H9 (cell line): Measurements from ENCODE around the gene TMPRSS7. TPM values are rescaled to one million over a fixed set of nuclear protein-coding genes. Genes with fewer than 3 reads are reported as not detected.

Experiments used
- DNase-seq: peaks from one replicate; pipeline ENCODE4 v3.0.0-alpha.2; 2017
- H2AFZ ChIP-seq: one replicate; pipeline ENCODE4 v1.6.1; 2013; ENCODE audit warnings: mild to moderate bottlenecking, low read length, control low read depth, moderate library complexity
- H2AK5ac ChIP-seq: 2 replicates; pipeline ENCODE4 v1.6.1; 2013; ENCODE audit warnings: low read length, control low read depth, mixed read lengths; ENCODE audit not compliant: insufficient read length
- H2BK120ac ChIP-seq: one replicate; pipeline ENCODE4 v1.6.1; 2013; ENCODE audit warnings: low read depth, mild to moderate bottlenecking, low read length, control low read depth, inconsistent platforms; ENCODE audit not compliant: poor library complexity, severe bottlenecking
- H2BK12ac ChIP-seq: 2 replicates; pipeline ENCODE4 v1.6.1; 2013; ENCODE audit warnings: low read length, control low read depth, mixed read lengths, low read depth; ENCODE audit not compliant: insufficient read length
- H2BK15ac ChIP-seq: 2 replicates; pipeline ENCODE4 v1.6.1; 2013; ENCODE audit warnings: low read depth, low read length, control low read depth
- H2BK20ac ChIP-seq: one replicate; pipeline ENCODE4 v1.6.1; 2013; ENCODE audit warnings: low read depth, mild to moderate bottlenecking, low read length, control low read depth, inconsistent platforms; ENCODE audit not compliant: poor library complexity, severe bottlenecking
- H2BK5ac ChIP-seq: 2 replicates; pipeline ENCODE4 v1.6.1; 2013; ENCODE audit warnings: low read length, control low read depth, mixed read lengths; ENCODE audit not compliant: insufficient read length
- H3K14ac ChIP-seq: 2 replicates; pipeline ENCODE4 v1.6.1; 2013; ENCODE audit warnings: low read length, control low read depth; ENCODE audit not compliant: insufficient read depth
- H3K18ac ChIP-seq: 2 replicates; pipeline ENCODE4 v1.6.1; 2013; ENCODE audit warnings: low read depth, mild to moderate bottlenecking, mixed read lengths, low read length, control low read depth; ENCODE audit not compliant: insufficient read length
- H3K23ac ChIP-seq: 2 replicates; pipeline ENCODE4 v1.6.1; 2013; ENCODE audit warnings: low read length, control low read depth, mixed read lengths, low read depth; ENCODE audit not compliant: insufficient read length
- H3K23me2 ChIP-seq: 2 replicates; pipeline ENCODE4 v1.6.1; 2013; ENCODE audit warnings: low read depth, mild to moderate bottlenecking, mixed read lengths, low read length, control low read depth; ENCODE audit not compliant: insufficient read length, poor library complexity, severe bottlenecking
- H3K27ac ChIP-seq: 2 replicates; pipeline ENCODE4 v1.5.1; 2013; ENCODE audit warnings: low read length, control low read depth, mixed read lengths, low read depth; ENCODE audit not compliant: insufficient read length
- H3K27me3 ChIP-seq: 2 replicates; pipeline ENCODE4 v1.6.1; 2013; ENCODE audit warnings: low read length, control low read depth, inconsistent platforms; ENCODE audit not compliant: insufficient read depth
- H3K4ac ChIP-seq: 2 replicates; pipeline ENCODE4 v1.6.1; 2013; ENCODE audit warnings: low read depth, mild to moderate bottlenecking, control low read depth, inconsistent platforms, low read length, moderate library complexity
- H3K4me1 ChIP-seq: 2 replicates; pipeline ENCODE4 v1.6.1; 2013; ENCODE audit warnings: low read length, control low read depth, inconsistent platforms; ENCODE audit not compliant: insufficient read depth
- H3K4me2 ChIP-seq: 2 replicates; pipeline ENCODE4 v1.6.1; 2013; ENCODE audit warnings: low read length, control low read depth, mixed read lengths; ENCODE audit not compliant: insufficient read length, insufficient read depth
- H3K56ac ChIP-seq: 2 replicates; pipeline ENCODE4 v1.6.1; 2013; ENCODE audit warnings: low read depth, mild to moderate bottlenecking, mixed read lengths, low read length, control low read depth; ENCODE audit not compliant: insufficient read length
- H3K79me1 ChIP-seq: 2 replicates; pipeline ENCODE4 v1.6.1; 2013; ENCODE audit warnings: low read depth, mild to moderate bottlenecking, moderate library complexity, low read length, control low read depth, inconsistent platforms; ENCODE audit not compliant: insufficient read depth, poor library complexity, severe bottlenecking
- H3K79me2 ChIP-seq: 2 replicates; pipeline ENCODE4 v1.6.1; 2013; ENCODE audit warnings: low read length, control low read depth, inconsistent platforms; ENCODE audit not compliant: insufficient read depth
- H3K9ac ChIP-seq: 2 replicates; pipeline ENCODE4 v1.6.1; 2013; ENCODE audit warnings: low read length, control low read depth, mixed read lengths; ENCODE audit not compliant: insufficient read length; ENCODE audit errors: extremely low read depth
- H3K9me3 ChIP-seq: one replicate; pipeline ENCODE4 v1.6.1; 2013; ENCODE audit warnings: low read depth, low read length, inconsistent platforms; ENCODE audit not compliant: control insufficient read depth
- H3T11ph ChIP-seq: one replicate; pipeline ENCODE4 v1.6.1; 2013; ENCODE audit warnings: mild to moderate bottlenecking, low read length, control low read depth, inconsistent platforms
- H4K20me1 ChIP-seq: one replicate; pipeline ENCODE4 v1.6.1; 2013; ENCODE audit not compliant: control insufficient read depth, insufficient read length, insufficient read depth
- H4K5ac ChIP-seq: 2 replicates; pipeline ENCODE4 v1.6.1; 2013; ENCODE audit warnings: low read depth, mild to moderate bottlenecking, mixed read lengths, low read length, control low read depth; ENCODE audit not compliant: insufficient read length
- H4K8ac ChIP-seq: replicated peaks from 2 replicates; pipeline ENCODE4 v1.6.1; 2013; ENCODE audit warnings: low read length, control low read depth, mixed read lengths, low read depth; ENCODE audit not compliant: insufficient read length
- H4K91ac ChIP-seq: 2 replicates; pipeline ENCODE4 v1.6.1; 2013; ENCODE audit warnings: low read depth, mild to moderate bottlenecking, moderate library complexity, mixed read lengths, low read length, control low read depth; ENCODE audit not compliant: insufficient read length
- H3K27ac Mint-ChIP-seq, 3 experiments: 2 replicates in 2 of 3; 3 replicates in 1 of 3; pipeline ENCODE4 v1.8.0; 2020 to 2021; ENCODE audit warnings: mixed read lengths in 3 of 3, mild to moderate bottlenecking in 1 of 3, moderate library complexity in 1 of 3
- H3K27me3 Mint-ChIP-seq: 2 replicates; pipeline ENCODE4 v1.8.0; 2021; ENCODE audit warnings: low read depth, mild to moderate bottlenecking, moderate library complexity, mixed read lengths
- H3K36me3 Mint-ChIP-seq, 3 experiments: 2 replicates in 2 of 3; 3 replicates in 1 of 3; pipeline ENCODE4 v1.8.0; 2020 to 2021; ENCODE audit warnings: low read depth in 3 of 3, mixed read lengths in 3 of 3; ENCODE audit not compliant: insufficient read depth in 1 of 3
- H3K4me1 Mint-ChIP-seq, 2 experiments: 2 replicates each; pipeline ENCODE4 v1.8.0; 2020; ENCODE audit warnings: mixed read lengths in 2 of 2
- H3K4me3 Mint-ChIP-seq, 2 experiments: 2 replicates in 1 of 2; 3 replicates in 1 of 2; pipeline ENCODE4 v1.8.0; 2020 to 2021; ENCODE audit warnings: mild to moderate bottlenecking in 2 of 2, mixed read lengths in 2 of 2, moderate library complexity in 1 of 2
- H3K9me3 Mint-ChIP-seq, 2 experiments: 2 replicates in 1 of 2; 3 replicates in 1 of 2; pipeline ENCODE4 v1.8.0; 2020; ENCODE audit warnings: mild to moderate bottlenecking in 2 of 2, mixed read lengths in 2 of 2, moderate library complexity in 1 of 2
- CTCF ChIP-seq: fragments of 200-600 bp; sonication (generic); conservative IDR thresholded peaks from 3 replicates; pipeline ENCODE4 v1.8.0; 2021; ENCODE audit warnings: antibody characterized with exemption, mild to moderate bottlenecking
- WGBS: extraction: QIAGEN DNeasy Blood & Tissue Kit; methylation state at CpG from one replicate; pipeline ENCODE4 v1.1.7; 2013; ENCODE audit warnings: missing lambda C conversion rate, low lambda C conversion rate, mixed read lengths; ENCODE audit not compliant: insufficient read length; ENCODE audit errors: extremely low coverage; 5-methylcytosine and 5-hydroxymethylcytosine counted together
- total RNA-seq: library from RNA; stranded (reverse); gene quantifications from 2 replicates; pipeline ENCODE4 v1.2.1, GENCODE V29; 2021

The TMPRSS7 gene
- total RNA-seq, 1 experiment from 2014 or later: not detected

GRCh38 chr3:112086875-112087524 lies 52.5 kb downstream of the TMPRSS7 start:
- Histone ChIP-seq H3K4me2 (peak overlapping the region; percentile 92), H4K5ac (no peak overlapping the region), H4K91ac (no peak overlapping the region), H3K4ac (no peak overlapping the region), H3K4me1 (peaks cover 3% of the 10 kb centered on the region; the same call in 1 of the 2 replicates), H2BK15ac (no peak overlapping the region), H2BK20ac (no peak overlapping the region), H3K23ac (no peak overlapping the region), H3K9me3 (no peaks in the 10 kb centered on the region), H3K27me3 (no peaks in the 10 kb centered on the region; the same call in 1 of the 2 replicates), H2BK12ac (no peak overlapping the region), H2BK5ac (no peak overlapping the region), H3T11ph (no peak overlapping the region), H3K79me1 (no peaks in the 10 kb centered on the region), H4K8ac (no peak overlapping the region), H3K14ac (0 out of 2 replicates have a peak overlapping the region, but pooled peaks have one; percentile 3), H3K23me2 (peaks cover 12% of the 10 kb centered on the region), H3K56ac (no peak overlapping the region), H3K9ac (peak overlapping the region; percentile 62), H2AFZ (no peak overlapping the region), H4K20me1 (no peaks in the 10 kb centered on the region), H2AK5ac (no peak overlapping the region), H3K27ac (no peak overlapping the region), H3K79me2 (peaks cover 2% of the 10 kb centered on the region; the same call in 1 of the 2 replicates), H3K18ac (no peak overlapping the region), H2BK120ac (no peak overlapping the region)
- Mint-ChIP-seq H3K27me3 (peaks cover 20% of the 10 kb centered on the region), H3K9me3 (no peaks in the 10 kb centered on the region; a peak in 1 of 5 replicates), H3K27ac (peak overlapping the region in 2 of 3 experiments; percentile 55 to 91; a peak in 3 of 7 replicates), H3K36me3 (peaks cover 0 to 2% (median 0%) of the 10 kb centered on the region in 3 experiments; a peak in 2 of 7 replicates), H3K4me3 (peak overlapping the region; percentile 86 to 95), H3K4me1 (peaks cover 22 to 32% of the 10 kb centered on the region in 2 experiments)
- WGBS: no CpG with 5 or more reads among the region's 14 CpGs
- no peak for TF ChIP-seq CTCF
- no peak for DNase-seq
